GM13977 (cell line): Measurements from ENCODE around the gene AP4M1.
"Not testable (repeated sequence)": the region's sequence is repeated elsewhere in the genome, so short reads cannot be mapped to it uniquely, and the experiment has no call there.

Experiments used
- DNase-seq: peaks from one replicate; pipeline ENCODE4 v3.0.0; 2012; ENCODE audit warnings: low spot score
- in situ Hi-C: fragments of 300-500 bp; cut with MboI; formaldehyde crosslinking; loops from one replicate; pipeline ENCODE4 v1.12.0; 2022; ENCODE audit warnings: low sequenced_read_pairs, low pct_unique_long_range_greater_than_20kb, mixed read lengths, inconsistent platforms; ENCODE audit not compliant: unreplicated experiment
- TF ChIP-seq, protein P1 (sequence below): IDR thresholded peaks from 2 replicates; pipeline ENCODE4 v1.5.1; 2012; ENCODE audit warnings: mild to moderate bottlenecking, control low read depth; ENCODE audit not compliant: insufficient read depth; ENCODE audit errors: extremely low read depth, missing control alignments

The AP4M1 gene

DNA sequence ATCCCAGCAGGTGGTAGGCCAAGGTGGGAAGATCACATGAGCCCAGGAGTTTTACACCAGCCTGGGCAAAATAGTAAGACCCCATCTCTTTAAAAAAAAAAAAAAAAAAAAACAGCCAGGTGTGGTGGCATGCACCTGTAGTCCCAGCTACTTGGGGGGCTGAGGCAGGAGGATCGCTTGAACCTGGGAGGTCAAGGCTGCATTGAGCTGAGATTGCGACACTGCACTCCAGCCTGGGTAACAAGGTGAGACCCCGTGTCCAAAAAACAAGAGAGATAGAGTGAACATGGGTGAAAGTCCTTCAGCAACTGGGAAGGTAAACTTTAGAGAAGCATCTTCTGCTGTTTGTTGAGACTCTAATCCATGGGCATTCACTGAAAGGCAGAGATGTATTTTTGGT, 41.0 kb downstream of the AP4M1 start:
- DNase-seq = no peak
- in situ Hi-C loops = no loop called here
- TF ChIP-seq, protein P1, sequence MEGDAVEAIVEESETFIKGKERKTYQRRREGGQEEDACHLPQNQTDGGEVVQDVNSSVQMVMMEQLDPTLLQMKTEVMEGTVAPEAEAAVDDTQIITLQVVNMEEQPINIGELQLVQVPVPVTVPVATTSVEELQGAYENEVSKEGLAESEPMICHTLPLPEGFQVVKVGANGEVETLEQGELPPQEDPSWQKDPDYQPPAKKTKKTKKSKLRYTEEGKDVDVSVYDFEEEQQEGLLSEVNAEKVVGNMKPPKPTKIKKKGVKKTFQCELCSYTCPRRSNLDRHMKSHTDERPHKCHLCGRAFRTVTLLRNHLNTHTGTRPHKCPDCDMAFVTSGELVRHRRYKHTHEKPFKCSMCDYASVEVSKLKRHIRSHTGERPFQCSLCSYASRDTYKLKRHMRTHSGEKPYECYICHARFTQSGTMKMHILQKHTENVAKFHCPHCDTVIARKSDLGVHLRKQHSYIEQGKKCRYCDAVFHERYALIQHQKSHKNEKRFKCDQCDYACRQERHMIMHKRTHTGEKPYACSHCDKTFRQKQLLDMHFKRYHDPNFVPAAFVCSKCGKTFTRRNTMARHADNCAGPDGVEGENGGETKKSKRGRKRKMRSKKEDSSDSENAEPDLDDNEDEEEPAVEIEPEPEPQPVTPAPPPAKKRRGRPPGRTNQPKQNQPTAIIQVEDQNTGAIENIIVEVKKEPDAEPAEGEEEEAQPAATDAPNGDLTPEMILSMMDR = no peak

DNA sequence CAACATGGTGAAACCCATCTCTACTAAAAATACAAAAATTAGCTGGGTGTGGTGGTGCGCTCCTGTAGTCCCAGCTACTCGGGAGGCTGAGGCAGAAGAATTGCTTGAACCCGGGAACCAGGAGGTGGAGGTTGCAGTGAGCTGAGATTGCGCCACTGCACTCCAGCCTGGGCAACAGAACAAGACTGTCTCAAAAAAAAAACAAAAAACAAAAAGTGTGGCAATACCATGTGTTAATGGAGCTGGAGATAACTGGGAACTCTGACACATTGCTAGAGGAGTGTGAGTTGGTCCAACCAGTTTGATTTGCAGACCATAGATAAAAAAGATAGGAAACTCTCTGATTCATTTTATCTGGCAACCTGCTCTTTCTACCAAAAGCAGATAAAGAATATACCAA, 44.9 kb downstream of the AP4M1 start:
- DNase-seq, in situ Hi-C loops: not testable (repeated sequence)

DNA sequence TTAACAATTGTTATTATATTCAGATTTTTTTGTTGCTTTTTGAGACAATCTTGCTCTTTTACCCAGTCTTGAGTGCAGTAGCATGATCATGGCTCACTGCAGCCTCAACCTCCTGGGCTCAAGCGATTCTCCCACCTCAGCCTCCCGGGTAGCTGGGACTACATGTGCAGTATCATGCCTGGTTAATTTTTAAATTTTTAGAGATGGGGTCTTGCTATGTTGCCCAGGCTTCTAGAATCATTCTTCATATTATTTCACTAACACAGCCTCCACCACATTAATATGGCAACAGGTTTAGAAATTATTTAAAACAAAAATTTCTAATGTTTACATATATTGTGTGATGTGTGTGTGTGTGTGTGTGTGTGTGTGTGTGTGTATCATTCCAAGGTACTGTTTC, 45.8 kb downstream of the AP4M1 start:
- DNase-seq = no peak
- TF ChIP-seq, protein P1 = no peak
- in situ Hi-C loops = no loop called here

DNA sequence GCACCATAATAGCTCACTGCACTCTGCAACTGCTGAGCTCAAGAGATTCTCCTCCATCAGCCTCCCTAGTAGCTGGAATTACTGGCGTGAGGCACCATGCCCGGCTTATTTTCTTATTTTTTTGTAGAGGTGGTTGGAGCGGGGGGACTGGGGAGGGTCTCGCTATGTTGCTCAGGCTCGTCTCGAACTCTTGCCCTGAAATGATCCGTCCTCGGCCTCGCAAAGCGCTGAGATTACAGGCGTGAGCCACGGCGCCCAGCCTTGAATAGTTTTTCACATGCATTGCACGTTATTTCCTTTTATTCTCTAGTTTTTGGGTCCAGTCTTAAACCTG, 46.7 kb downstream of the AP4M1 start:
- TF ChIP-seq, protein P1 = no peak
- no peak for DNase-seq
- in situ Hi-C loops = no loop called here

DNA sequence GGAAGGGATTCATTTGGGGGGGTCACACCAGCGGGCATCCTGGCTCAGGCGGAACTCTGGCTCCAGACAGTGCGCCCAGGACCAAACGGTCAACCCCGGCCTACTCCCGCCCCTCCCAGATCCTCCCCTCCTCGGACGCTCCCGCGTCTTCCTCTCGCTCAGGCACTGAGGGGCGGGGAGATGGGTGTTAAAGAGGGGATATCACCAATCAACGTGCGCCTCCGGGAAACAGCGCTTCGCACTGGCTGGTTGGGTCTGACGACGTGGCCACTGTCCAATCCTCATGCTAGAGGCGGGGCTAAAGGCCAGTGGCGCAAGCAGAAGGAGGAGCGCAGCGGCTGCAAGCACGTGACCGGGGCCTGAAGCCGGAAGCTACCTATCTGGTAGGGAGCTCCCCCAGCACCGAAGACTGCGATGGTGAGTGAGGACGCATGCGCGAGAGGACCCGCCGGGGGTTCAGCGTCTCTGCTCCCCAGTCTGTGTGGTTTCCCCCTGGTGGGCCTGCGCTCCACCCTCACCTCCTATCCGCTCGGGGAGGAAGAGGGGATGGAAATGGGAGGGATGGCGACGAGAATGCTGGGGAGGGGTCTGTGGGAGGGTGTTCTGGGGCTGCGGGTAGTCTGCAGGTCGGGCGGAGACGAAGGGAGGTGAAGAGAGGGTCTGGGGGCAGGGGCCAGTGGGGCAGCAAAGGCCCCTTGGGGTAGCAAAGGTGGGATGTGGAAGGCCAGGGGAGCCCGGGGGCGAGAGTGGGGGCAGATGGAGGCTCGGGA, 47.3 kb downstream of the AP4M1 start, which contains the start of gene LAMTOR4:
Gene LAMTOR4 (plus strand): TSS at position 360 of the 770 bp plus-strand sequence. CDS start 55 bp downstream, at position 415.
- TF ChIP-seq, protein P1 = no peak
- in situ Hi-C loops = no loop called here
- peak; percentile 97 for DNase-seq

DNA sequence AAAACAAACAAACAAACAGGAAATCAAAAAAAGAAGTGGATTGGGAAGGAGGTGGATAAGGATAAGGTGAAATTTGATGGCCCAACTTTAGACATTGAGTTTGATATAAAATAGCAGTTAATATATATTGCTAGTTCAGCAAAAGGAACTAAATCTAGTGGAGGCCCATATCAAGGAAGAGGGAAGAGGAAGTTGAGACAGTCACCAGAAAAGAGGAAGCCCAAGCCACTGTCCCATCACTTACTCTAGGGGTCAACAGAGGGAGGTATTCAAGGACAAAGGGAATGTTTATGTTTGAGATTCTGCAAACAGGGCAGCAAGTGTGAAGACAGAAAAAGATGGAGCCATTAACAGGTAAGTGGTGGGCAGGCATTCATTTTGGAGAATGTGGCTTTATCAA, 51.0 kb downstream of the AP4M1 start:
- in situ Hi-C loops = no loop called here
- TF ChIP-seq, protein P1 = no peak
- no peak for DNase-seq

DNA sequence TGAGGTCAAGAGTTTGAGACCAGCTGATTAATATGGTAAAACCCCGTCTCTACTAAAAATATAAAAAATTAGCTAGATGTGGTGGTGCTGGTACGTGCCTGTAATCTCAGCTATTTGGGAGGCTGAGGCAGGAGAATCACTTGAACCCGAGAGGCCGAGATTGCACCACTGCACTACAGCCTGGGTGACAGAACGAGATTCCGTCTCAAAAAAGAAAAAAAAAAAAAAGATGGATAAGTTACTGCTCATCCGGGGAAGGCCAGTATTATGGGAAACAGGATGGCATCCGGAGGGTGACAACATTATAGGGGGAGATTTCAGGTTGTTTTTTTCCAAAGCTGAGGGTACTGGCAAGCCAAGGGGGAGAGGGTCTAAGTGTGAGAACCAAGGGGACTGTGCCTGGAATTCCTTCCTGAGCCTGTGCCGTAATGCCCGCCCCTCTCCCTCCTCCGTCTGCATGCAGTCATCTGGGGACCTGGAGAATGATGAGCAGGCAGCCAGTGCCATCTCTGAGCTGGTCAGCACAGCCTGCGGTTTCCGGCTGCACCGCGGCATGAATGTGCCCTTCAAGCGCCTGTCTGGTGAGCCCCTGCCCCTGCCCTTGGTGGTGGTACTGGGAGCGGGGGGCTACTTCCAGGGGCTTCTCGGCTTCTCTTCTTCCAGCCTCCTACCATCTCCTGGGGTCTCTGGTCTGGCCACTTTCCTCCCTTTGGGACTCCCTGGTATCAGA, 51.7 kb downstream of the AP4M1 start:
- TF ChIP-seq, protein P1 = no peak
- no peak for DNase-seq
- in situ Hi-C loops = no loop called here
